WTC11 (cell line): Measurements from ENCODE around the gene MRFAP1L1. TPM values are rescaled to one million over a fixed set of nuclear protein-coding genes. Genes with fewer than 3 reads are reported as not detected.
A peak's percentile ranks its signal among the peaks of the same experiment; 100 is the strongest.

Experiments used
- ATAC-seq: fragments of 200-7000 bp; cut with Tn5 transposase; 2 replicates; pipeline ENCODE4 v1.10.0; 2021; ENCODE audit warnings: mild to moderate bottlenecking, moderate library complexity
- CTCF ChIA-PET: fragments of 300-600 bp; sonication (Branson Sonifier 250); formaldehyde crosslinking; loops from one replicate; lab custom pipeline; 2021; ENCODE audit warnings: antibody characterized with exemption; lab: Charles Lee
- POLR2A ChIA-PET: fragments of 350-600 bp; sonication (Branson Sonifier 250); formaldehyde crosslinking; loops from one replicate; lab custom pipeline; 2021; ENCODE audit warnings: antibody characterized with exemption; lab: Charles Lee
- DNase-seq: peaks from one replicate; pipeline ENCODE4 v3.0.0; 2021; ENCODE audit warnings: low spot score
- H3K27ac Mint-ChIP-seq: 2 replicates; pipeline ENCODE4 v1.8.0; 2021; ENCODE audit warnings: mixed read lengths
- H3K27me3 Mint-ChIP-seq: 2 replicates; pipeline ENCODE4 v1.8.0; 2021; ENCODE audit warnings: low read depth, mild to moderate bottlenecking, moderate library complexity, mixed read lengths
- H3K36me3 Mint-ChIP-seq: 2 replicates; pipeline ENCODE4 v1.8.0; 2021; ENCODE audit warnings: mixed read lengths
- H3K4me1 Mint-ChIP-seq: 2 replicates; pipeline ENCODE4 v1.8.0; 2022; ENCODE audit warnings: mixed read lengths
- H3K4me3 Mint-ChIP-seq: 2 replicates; pipeline ENCODE4 v1.8.0; 2021; ENCODE audit warnings: mild to moderate bottlenecking, moderate library complexity, mixed read lengths
- H3K9me3 Mint-ChIP-seq: 2 replicates; pipeline ENCODE4 v1.8.0; 2021; ENCODE audit warnings: mixed read lengths
- CDX4 ChIP-seq: fragments of 250-450 bp; sonication (Bioruptor Pico); IDR thresholded peaks from 2 replicates; pipeline ENCODE4 v1.9.0; 2021; ENCODE audit warnings: moderate library complexity, mild to moderate bottlenecking, inconsistent platforms, borderline replicate concordance
- EMX1 ChIP-seq: fragments of 250-450 bp; sonication (Bioruptor Pico); IDR thresholded peaks from 2 replicates; pipeline ENCODE4 v1.8.0; 2021; ENCODE audit warnings: mild to moderate bottlenecking
- GABPB1 ChIP-seq: sonication (generic); formaldehyde crosslinking; IDR thresholded peaks from 2 replicates; pipeline ENCODE4 v1.8.1; 2023; ENCODE audit warnings: mild to moderate bottlenecking, missing genetic modification reagents
- GTF2I ChIP-seq: fragments of 250-450 bp; sonication (Bioruptor Pico); conservative IDR thresholded peaks from 2 replicates; pipeline ENCODE4 v1.4.0; 2021; ENCODE audit warnings: mild to moderate bottlenecking
- HMGA2 ChIP-seq: fragments of 250-450 bp; sonication (Bioruptor Pico); IDR thresholded peaks from 2 replicates; pipeline ENCODE4 v1.4.0; 2021; ENCODE audit warnings: mild to moderate bottlenecking, moderate library complexity
- IRF1 ChIP-seq: sonication (generic); formaldehyde crosslinking; IDR thresholded peaks from 2 replicates; pipeline ENCODE4 v1.8.0; 2023; ENCODE audit warnings: missing genetic modification reagents
- JAZF1 ChIP-seq: fragments of 250-450 bp; sonication (Bioruptor Pico); IDR thresholded peaks from 2 replicates; pipeline ENCODE4 v1.9.0; 2021; ENCODE audit warnings: moderate library complexity, mild to moderate bottlenecking, inconsistent platforms
- MAX ChIP-seq: sonication (generic); formaldehyde crosslinking; IDR thresholded peaks from 2 replicates; pipeline ENCODE4 v1.8.0; 2022; ENCODE audit warnings: mild to moderate bottlenecking, missing genetic modification reagents
- NFE2L1 ChIP-seq: sonication (generic); formaldehyde crosslinking; IDR thresholded peaks from 2 replicates; pipeline ENCODE4 v1.8.1; 2023; ENCODE audit warnings: missing genetic modification reagents
- PRDM15 ChIP-seq: sonication (generic); formaldehyde crosslinking; IDR thresholded peaks from 2 replicates; pipeline ENCODE4 v1.8.0; 2022; ENCODE audit warnings: missing genetic modification reagents
- PREB ChIP-seq: sonication (generic); formaldehyde crosslinking; IDR thresholded peaks from 2 replicates; pipeline ENCODE4 v1.8.1; 2022; ENCODE audit warnings: mild to moderate bottlenecking, missing genetic modification reagents, moderate library complexity, borderline replicate concordance
- TCF7 ChIP-seq: sonication (generic); formaldehyde crosslinking; IDR thresholded peaks from 2 replicates; pipeline ENCODE4 v1.8.0; 2022; ENCODE audit warnings: mild to moderate bottlenecking, low read depth, missing genetic modification reagents, moderate library complexity
- ZBTB43 ChIP-seq: sonication (generic); formaldehyde crosslinking; IDR thresholded peaks from 2 replicates; pipeline ENCODE4 v1.8.1; 2023; ENCODE audit warnings: mild to moderate bottlenecking, missing genetic modification reagents
- ZNF263 ChIP-seq: sonication (generic); formaldehyde crosslinking; IDR thresholded peaks from 2 replicates; pipeline ENCODE4 v1.8.1; 2022; ENCODE audit warnings: low read depth, mild to moderate bottlenecking, moderate library complexity, missing genetic modification reagents
- ZNF532 ChIP-seq: fragments of 250-450 bp; sonication (Bioruptor Pico); IDR thresholded peaks from 2 replicates; pipeline ENCODE4 v1.9.0; 2021; ENCODE audit warnings: mild to moderate bottlenecking, borderline replicate concordance
- ZSCAN18 ChIP-seq: fragments of 250-450 bp; sonication (Bioruptor Pico); IDR thresholded peaks from 2 replicates; pipeline ENCODE4 v2.1.2; 2022; ENCODE audit warnings: mild to moderate bottlenecking, moderate library complexity
- total RNA-seq: library from RNA; stranded (reverse); gene quantifications from 3 replicates; pipeline ENCODE4 v1.2.3, GENCODE V29; 2021

MRFAP1L1 gene
- total RNA-seq, 1 experiment from 2014 or later = 54.4 TPM

- no peak for TF ChIP-seq ZNF532 (CRISPR knock-in tag)
- TF ChIP-seq PREB (CRISPR knock-in tag) = no peak
- TF ChIP-seq IRF1 = no peak
Measured at GRCh38 chr4:6689506-6689960, 20.1 kb downstream of the MRFAP1L1 start (continued).

- H3K4me1 Mint-ChIP-seq = peaks cover 27% of the 10 kb centered on the region
- peak; percentile 41 for ATAC-seq
- H3K4me3 Mint-ChIP-seq = no peak overlapping the region
- H3K27me3 Mint-ChIP-seq = peaks cover 4% of the 10 kb centered on the region; the same call in 1 of the 2 replicates
- TF ChIP-seq NFE2L1 (CRISPR knock-in tag) (no peak), GABPB1 (peak; percentile 26; the same call in 1 of the 2 replicates)
- ChIA-PET CTCF (interaction anchor here (0.6 to 5.1 kb wide), 11 partner anchors 8 to 1657 kb away, joined by 3 to 56 read pairs (median 10); partner anchors contain the start of genes BLOC1S4, MAN2B2 and MRFAP1L1), POLR2A (no interaction called here)
- H3K36me3 Mint-ChIP-seq = no peaks in the 10 kb centered on the region
- H3K27ac Mint-ChIP-seq = peak overlapping the region; percentile 77; the same call in 1 of the 2 replicates
- H3K9me3 Mint-ChIP-seq = peaks cover 5% of the 10 kb centered on the region
- peak; percentile 38 for DNase-seq
Measured at GRCh38 chr4:6688879-6689505, 20.7 kb downstream of the MRFAP1L1 start.

GRCh38 chr4:6687947-6688878 lies 21.5 kb downstream of the MRFAP1L1 start:
- POLR2A ChIA-PET = no interaction called here
- ATAC-seq (no peak; the same call in 1 of the 2 replicates), DNase-seq (no peak)
- Mint-ChIP-seq H3K4me3 (no peak overlapping the region), H3K27ac (no peak overlapping the region), H3K36me3 (no peaks in the 10 kb centered on the region), H3K9me3 (peaks cover 5% of the 10 kb centered on the region), H3K4me1 (peaks cover 27% of the 10 kb centered on the region), H3K27me3 (peaks cover 4% of the 10 kb centered on the region; the same call in 1 of the 2 replicates)
- CTCF ChIA-PET = interaction anchor here (0.6 to 5.1 kb wide), 12 partner anchors 13 to 992 kb away, joined by 3 to 56 read pairs (median 4); partner anchors contain the start of genes MAN2B2, MRFAP1 and MRFAP1L1
- TF ChIP-seq ZNF263 (CRISPR knock-in tag) = no peak
- no peak for TF ChIP-seq EMX1 (CRISPR knock-in tag)
- TF ChIP-seq HMGA2 = no peak
- TF ChIP-seq TCF7 = no peak
- no peak for TF ChIP-seq ZSCAN18 (CRISPR knock-in tag)
- TF ChIP-seq ZBTB43 (CRISPR knock-in tag) = no peak
- no peak for TF ChIP-seq MAX
- TF ChIP-seq GTF2I = no peak
- TF ChIP-seq PRDM15 (CRISPR knock-in tag) = no peak
- no peak for TF ChIP-seq CDX4 (CRISPR knock-in tag)
- TF ChIP-seq JAZF1 = no peak
